ENCODE data around the gene RAB11A. TPM values are rescaled to one million over a fixed set of nuclear protein-coding genes. Genes with fewer than 3 reads are reported as not detected.

Gene RAB11A
- total and polyA plus RNA-seq, 8 donors = 129 to 360 (median 183) TPM

DNA sequence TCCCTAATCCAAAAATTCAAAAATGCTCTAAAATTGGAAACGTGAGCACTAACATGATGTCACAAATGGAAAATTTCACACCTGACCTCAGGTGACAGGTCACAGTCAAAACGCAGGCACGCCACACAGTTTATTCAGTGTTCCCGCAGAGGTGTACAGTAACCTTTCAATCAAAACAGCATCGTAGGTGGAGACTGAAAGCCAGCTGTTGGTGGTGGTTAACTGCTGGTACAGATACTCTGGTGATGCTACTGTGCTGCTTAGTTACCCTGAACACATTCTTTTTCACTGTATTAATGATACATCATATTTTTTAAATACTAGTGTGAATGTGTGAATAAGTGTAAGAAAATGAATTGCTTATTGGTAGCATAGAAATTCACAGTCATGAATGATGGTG is 23.8 kb downstream of the RAB11A start:
- Histone ChIP-seq H3K36me3 (peaks cover 1 to 75% (median 70%) of the 10 kb centered on the region in 4 donors), H3K4me1 (peaks cover 0 to 16% (median 0%) of the 10 kb centered on the region in 4 donors), H3K4me3 (no peak overlapping the region), H3K27ac (no peak overlapping the region), H3K9me3 (no peaks in the 10 kb centered on the region), H3K27me3 (no peaks in the 10 kb centered on the region)
- no peak for DNase-seq
- no peak for TF ChIP-seq CTCF (IDR thresholded peaks at IDR 0.05)
- TF ChIP-seq EP300 (IDR thresholded peaks at IDR 0.05) = no peak
- no peak for TF ChIP-seq POLR2A (IDR thresholded peaks at IDR 0.05)
- TF ChIP-seq POLR2AphosphoS5 (IDR thresholded peaks at IDR 0.05) = no peak
- 82 to 89% (median 84%) methylated on average over 5 of the region's 5 CpGs for WGBS, 5 donors
- intact Hi-C loops (cut with DNase I; ENCODE audit: low total_unique reads) = no loop called here

GRCh38 chr15:65896236-65896635 is 26.9 kb downstream of the RAB11A start:
- Histone ChIP-seq H3K27me3 (no peaks in the 10 kb centered on the region), H3K27ac (no peak overlapping the region), H3K4me3 (no peak overlapping the region), H3K36me3 (peaks cover 19 to 75% (median 70%) of the 10 kb centered on the region in 4 donors), H3K9me3 (no peaks in the 10 kb centered on the region), H3K4me1 (peaks cover 0 to 21% (median 0%) of the 10 kb centered on the region in 4 donors)
- no peak for TF ChIP-seq EP300 (IDR thresholded peaks at IDR 0.05)
- TF ChIP-seq POLR2A (IDR thresholded peaks at IDR 0.05) = no peak
- no peak for TF ChIP-seq CTCF (IDR thresholded peaks at IDR 0.05)
- TF ChIP-seq POLR2AphosphoS5 (IDR thresholded peaks at IDR 0.05) = no peak
- intact Hi-C loops (cut with DNase I; ENCODE audit: low total_unique reads) = no loop called here
- 72 to 90% (median 76%) methylated on average over 2 of the region's 2 CpGs for WGBS, 5 donors
- no peak for DNase-seq

- Histone ChIP-seq H3K36me3 (peaks cover 23 to 78% (median 72%) of the 10 kb centered on the region in 4 donors), H3K9me3 (no peaks in the 10 kb centered on the region), H3K4me3 (no peak overlapping the region), H3K27me3 (no peaks in the 10 kb centered on the region), H3K4me1 (peaks cover 0 to 46% (median 8%) of the 10 kb centered on the region in 4 donors), H3K27ac (no peak overlapping the region)
- intact Hi-C loops (cut with DNase I; ENCODE audit: low total_unique reads) = loop anchor here (5.0 kb wide), 1 partner anchor 52 kb away; no protein-coding TSS in a partner anchor
- WGBS, 5 donors = 85 to 100% (median 90%) methylated on average over 3 of the region's 3 CpGs
- TF ChIP-seq POLR2AphosphoS5 (IDR thresholded peaks at IDR 0.05) (no peak), EP300 (IDR thresholded peaks at IDR 0.05) (no peak), CTCF (IDR thresholded peaks at IDR 0.05) (no peak), POLR2A (IDR thresholded peaks at IDR 0.05) (no peak)
- DNase-seq = no peak
These were observed 31.2 kb downstream of the RAB11A start for GRCh38 chr15:65900488-65900887.

DNA sequence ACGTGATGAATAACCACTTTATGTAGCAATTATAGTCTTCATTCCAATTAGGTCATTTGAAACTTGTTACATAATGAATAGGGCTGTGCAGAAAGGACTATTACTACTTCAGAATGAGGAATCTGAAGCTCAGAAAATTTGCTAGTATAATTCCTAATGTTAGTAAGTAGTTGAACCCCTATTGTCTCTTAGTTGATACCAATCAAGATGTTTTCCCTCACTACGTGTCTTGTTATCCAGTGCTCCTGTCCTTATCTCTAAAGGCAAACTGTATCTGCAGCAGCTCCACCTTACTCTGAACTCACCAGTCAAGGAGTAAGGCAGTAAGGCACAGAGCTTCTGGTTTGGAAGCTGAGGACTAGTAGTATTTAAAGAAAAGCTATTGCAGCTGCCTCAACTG is 32.0 kb downstream of the RAB11A start:
- Histone ChIP-seq H3K4me3 (no peak overlapping the region), H3K4me1 (peaks cover 0 to 46% (median 8%) of the 10 kb centered on the region in 4 donors), H3K9me3 (no peaks in the 10 kb centered on the region), H3K27me3 (no peaks in the 10 kb centered on the region), H3K27ac (peak overlapping the region in 3 of 5 donors; percentile 2 to 57 (median 12)), H3K36me3 (peaks cover 26 to 78% (median 72%) of the 10 kb centered on the region in 4 donors)
- intact Hi-C loops (cut with DNase I; ENCODE audit: low total_unique reads) = loop anchor here (5.0 kb wide), 1 partner anchor 51 kb away; no protein-coding TSS in a partner anchor
- DNase-seq = no peak
- TF ChIP-seq POLR2AphosphoS5 (IDR thresholded peaks at IDR 0.05) (no peak), POLR2A (IDR thresholded peaks at IDR 0.05) (no peak)
- WGBS, 5 donors = 29 to 54% (median 37%) methylated on average over 2 of the region's 2 CpGs

GRCh38 chr15:65901836-65902235 is 32.5 kb downstream of the RAB11A start:
- Histone ChIP-seq H3K4me3 (no peak overlapping the region), H3K9me3 (no peaks in the 10 kb centered on the region), H3K36me3 (peaks cover 30 to 78% (median 72%) of the 10 kb centered on the region in 4 donors), H3K4me1 (peaks cover 0 to 41% (median 8%) of the 10 kb centered on the region in 4 donors), H3K27me3 (no peaks in the 10 kb centered on the region), H3K27ac (peak overlapping the region in 3 of 5 donors; percentile 2 to 57 (median 12))
- 78 to 89% (median 84%) methylated on average over 3 of the region's 3 CpGs for WGBS, 5 donors
- intact Hi-C loops (cut with DNase I; ENCODE audit: low total_unique reads) = loop anchor here (5.0 kb wide), 1 partner anchor 50 kb away; no protein-coding TSS in a partner anchor
- no peak for DNase-seq
- no peak for TF ChIP-seq POLR2A (IDR thresholded peaks at IDR 0.05)
